ENCODE data around the gene MTCH1.

GRCh38 chr6:36969988-36970891 is 15.8 kb downstream of the MTCH1 start:
- TF ChIP-seq POLR2A (IDR thresholded peaks at IDR 0.05): no peak
- TF ChIP-seq POLR2AphosphoS5 (IDR thresholded peaks at IDR 0.05): no peak
